Caco-2 (cell line): ENCODE results near the gene GAMT. TPM values are rescaled to one million over a fixed set of nuclear protein-coding genes. Genes with fewer than 3 reads are reported as not detected.

ENCODE experiments used
- BruUV-seq: library from RNA; stranded (reverse); fragments of 400-500 nt; replicated peaks from 2 replicates; lab custom pipeline; 2021; lab: Mats Ljungman, UMichigan
- CTCF ChIA-PET: fragments of 300-600 bp; sonication (Branson Sonifier 250); formaldehyde crosslinking; loops from one replicate; lab custom pipeline; 2022; ENCODE audit warnings: antibody characterized with exemption; lab: Charles Lee
- POLR2A ChIA-PET: fragments of 300-600 bp; sonication (Branson Sonifier 250); formaldehyde crosslinking; loops from one replicate; lab custom pipeline; 2022; ENCODE audit warnings: antibody characterized with exemption; lab: Charles Lee
- DNase-seq, 2 experiments: peaks; one replicate each; pipeline versions ENCODE4 v3.0.0 to v3.0.0-alpha.2; 2020 to 2022
- H3K27me3 ChIP-seq: replicated peaks from 2 replicates; pipeline ENCODE4 v1.6.0; 2011; ENCODE audit warnings: low read length; ENCODE audit not compliant: control insufficient read depth, insufficient read depth
- H3K36me3 ChIP-seq: 2 replicates; pipeline ENCODE4 v1.5.1; 2011; ENCODE audit warnings: low read length; ENCODE audit not compliant: control insufficient read depth, insufficient read depth
- H3K4me1 ChIP-seq: fragments of 250-450 bp; sonication (Bioruptor Pico); 2 replicates; pipeline ENCODE4 v1.5.1; 2020; ENCODE audit warnings: mild to moderate bottlenecking
- H3K4me3 ChIP-seq: 2 replicates; pipeline ENCODE4 v1.5.1; 2011; ENCODE audit warnings: low read depth, mild to moderate bottlenecking, control low read depth, low read length
- H3K9me3 ChIP-seq: fragments of 250-450 bp; sonication (Bioruptor Pico); 2 replicates; pipeline ENCODE4 v1.5.1; 2020; ENCODE audit warnings: mild to moderate bottlenecking, moderate library complexity
- H3K27ac Mint-ChIP-seq: one replicate; pipeline ENCODE4 v1.8.0; 2022; ENCODE audit warnings: mixed read lengths; ENCODE audit not compliant: unreplicated experiment
- H3K27me3 Mint-ChIP-seq: one replicate; pipeline ENCODE4 v1.8.0; 2022; ENCODE audit warnings: mixed read lengths; ENCODE audit not compliant: insufficient read depth, unreplicated experiment
- H3K36me3 Mint-ChIP-seq: one replicate; pipeline ENCODE4 v1.8.0; 2022; ENCODE audit warnings: mild to moderate bottlenecking, mixed read lengths; ENCODE audit not compliant: insufficient read depth, unreplicated experiment
- H3K4me1 Mint-ChIP-seq: one replicate; pipeline ENCODE4 v1.8.0; 2022; ENCODE audit warnings: low read depth, mixed read lengths; ENCODE audit not compliant: unreplicated experiment
- H3K4me3 Mint-ChIP-seq: one replicate; pipeline ENCODE4 v1.8.0; 2022; ENCODE audit warnings: mild to moderate bottlenecking, moderate library complexity, mixed read lengths; ENCODE audit not compliant: unreplicated experiment
- H3K9me3 Mint-ChIP-seq: one replicate; pipeline ENCODE4 v1.8.0; 2022; ENCODE audit warnings: mixed read lengths; ENCODE audit not compliant: unreplicated experiment
- CTCF ChIP-seq, 2 experiments: fragments of 200-600 bp in 1 of 2; IDR thresholded peaks; 1 replicate in 1 of 2; 2 replicates in 1 of 2; pipeline versions ENCODE4 v1.5.1 to v1.8.0; 2011 to 2022; ENCODE audit warnings: antibody characterized with exemption in 1 of 2, control low read depth in 1 of 2, inconsistent platforms in 1 of 2, low read depth in 1 of 2, low read length in 1 of 2, mild to moderate bottlenecking in 1 of 2, moderate library complexity in 1 of 2; ENCODE audit not compliant: insufficient read depth in 1 of 2, severe bottlenecking in 1 of 2, unreplicated experiment in 1 of 2
- intact Hi-C: fragments of 100-400 bp; cut with micrococcal nuclease; formaldehyde crosslinking; loops from one replicate; pipeline ENCODE4 v1.10.0; 2022; ENCODE audit not compliant: unreplicated experiment
- total RNA-seq: library from RNA; stranded (reverse); gene quantifications from 2 replicates; pipeline ENCODE4 v1.2.3, GENCODE V29; 2022

Gene GAMT
- total RNA-seq, 1 experiment from 2014 or later: 75.7 TPM

DNA sequence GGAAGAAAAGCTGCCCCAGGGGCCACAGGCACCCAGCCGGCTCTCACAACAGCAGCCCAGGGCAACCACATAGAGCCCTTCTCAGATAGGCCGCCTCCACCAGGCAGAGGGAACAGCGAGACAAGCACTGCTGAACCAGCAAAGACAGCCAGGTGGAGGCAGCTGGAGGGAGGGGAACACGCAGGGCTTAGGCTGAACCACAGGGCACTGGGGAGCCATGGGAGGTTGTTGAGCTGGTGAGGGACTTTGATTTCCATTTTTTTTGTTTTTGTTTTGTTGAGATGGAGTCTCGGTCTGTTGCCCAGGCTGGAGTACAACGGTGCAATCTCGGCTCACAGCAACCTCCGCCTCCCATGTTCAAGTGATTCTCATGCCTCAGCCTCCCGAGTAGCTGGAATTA, 3.5 kb downstream of the GAMT start:
- no peak overlapping the region for H3K27ac Mint-ChIP-seq
- CTCF ChIA-PET: no interaction called here
- POLR2A ChIA-PET: no interaction called here
- Histone ChIP-seq H3K4me1 (peaks cover 9% of the 10 kb centered on the region), H3K27me3 (no peaks in the 10 kb centered on the region), H3K4me3 (no peak overlapping the region), H3K36me3 (peaks cover 2% of the 10 kb centered on the region; the same call in 1 of the 2 replicates), H3K9me3 (no peaks in the 10 kb centered on the region)
- TSS peak; percentile 23 for BruUV-seq
- no peak for TF ChIP-seq CTCF (IDR thresholded peaks at IDR 0.05; ENCODE audit: insufficient read depth in 1 of 2, low read depth in 1 of 2, low read length in 1 of 2, severe bottlenecking in 1 of 2, unreplicated experiment in 1 of 2)
- no peaks in the 10 kb centered on the region for H3K4me1 Mint-ChIP-seq
- H3K4me3 Mint-ChIP-seq: no peak overlapping the region
- DNase-seq: no peak
- H3K36me3 Mint-ChIP-seq: peaks cover 56% of the 10 kb centered on the region
- H3K27me3 Mint-ChIP-seq: no peaks in the 10 kb centered on the region
- intact Hi-C loops: no loop called here
- no peaks in the 10 kb centered on the region for H3K9me3 Mint-ChIP-seq

- no peak for TF ChIP-seq CTCF (IDR thresholded peaks at IDR 0.05; ENCODE audit: insufficient read depth in 1 of 2, low read depth in 1 of 2, low read length in 1 of 2, severe bottlenecking in 1 of 2, unreplicated experiment in 1 of 2)
- no peaks in the 10 kb centered on the region for H3K9me3 Mint-ChIP-seq
- ChIA-PET CTCF (interaction anchor here (0.6 kb wide), 2 partner anchors 96 to 372 kb away, joined by 4 to 5 read pairs; no protein-coding TSS in a partner anchor), POLR2A (no interaction called here)
- intact Hi-C loops: no loop called here
- no peak overlapping the region for H3K4me3 Mint-ChIP-seq
- DNase-seq: no peak
- H3K27me3 Mint-ChIP-seq: no peaks in the 10 kb centered on the region
- BruUV-seq: no TSS peak
- no peaks in the 10 kb centered on the region for H3K9me3 ChIP-seq
- H3K36me3 Mint-ChIP-seq: peaks cover 64% of the 10 kb centered on the region
- H3K27me3 ChIP-seq: no peaks in the 10 kb centered on the region
- peaks cover 9% of the 10 kb centered on the region for H3K4me1 ChIP-seq
- H3K4me3 ChIP-seq: no peak overlapping the region
- H3K27ac Mint-ChIP-seq: no peak overlapping the region
- peaks cover 2% of the 10 kb centered on the region; the same call in 1 of the 2 replicates for H3K36me3 ChIP-seq
- H3K4me1 Mint-ChIP-seq: no peaks in the 10 kb centered on the region
These were observed 4.3 kb downstream of the GAMT start for GRCh38 chr19:1396768-1397679.

- intact Hi-C loops: no loop called here
- H3K36me3 ChIP-seq: peaks cover 2% of the 10 kb centered on the region; the same call in 1 of the 2 replicates
- no peaks in the 10 kb centered on the region for H3K27me3 ChIP-seq
- H3K4me1 Mint-ChIP-seq: no peaks in the 10 kb centered on the region
- H3K4me3 ChIP-seq: no peak overlapping the region
- H3K4me1 ChIP-seq: peaks cover 6% of the 10 kb centered on the region
- H3K27ac Mint-ChIP-seq: no peak overlapping the region
- ChIA-PET POLR2A (no interaction called here), CTCF (interaction anchor here (0.6 kb wide), 2 partner anchors 97 to 371 kb away, joined by 4 to 5 read pairs; no protein-coding TSS in a partner anchor)
- H3K9me3 ChIP-seq: no peaks in the 10 kb centered on the region
- DNase-seq: no peak
- no peak overlapping the region for H3K4me3 Mint-ChIP-seq
- H3K36me3 Mint-ChIP-seq: peaks cover 72% of the 10 kb centered on the region
- H3K9me3 Mint-ChIP-seq: no peaks in the 10 kb centered on the region
- no TSS peak for BruUV-seq
- H3K27me3 Mint-ChIP-seq: no peaks in the 10 kb centered on the region
- no peak for TF ChIP-seq CTCF (IDR thresholded peaks at IDR 0.05; ENCODE audit: insufficient read depth in 1 of 2, low read depth in 1 of 2, low read length in 1 of 2, severe bottlenecking in 1 of 2, unreplicated experiment in 1 of 2)
These were observed 5.1 kb downstream of the GAMT start for GRCh38 chr19:1396019-1396767.
